ENCODE results near the gene TPX2. TPM values are rescaled to one million over a fixed set of nuclear protein-coding genes. Genes with fewer than 3 reads are reported as not detected.

The TPX2 gene
- total RNA-seq, 4 donors from 2014 or later = 3.2 to 15.7 (median 7.8) TPM

DNA sequence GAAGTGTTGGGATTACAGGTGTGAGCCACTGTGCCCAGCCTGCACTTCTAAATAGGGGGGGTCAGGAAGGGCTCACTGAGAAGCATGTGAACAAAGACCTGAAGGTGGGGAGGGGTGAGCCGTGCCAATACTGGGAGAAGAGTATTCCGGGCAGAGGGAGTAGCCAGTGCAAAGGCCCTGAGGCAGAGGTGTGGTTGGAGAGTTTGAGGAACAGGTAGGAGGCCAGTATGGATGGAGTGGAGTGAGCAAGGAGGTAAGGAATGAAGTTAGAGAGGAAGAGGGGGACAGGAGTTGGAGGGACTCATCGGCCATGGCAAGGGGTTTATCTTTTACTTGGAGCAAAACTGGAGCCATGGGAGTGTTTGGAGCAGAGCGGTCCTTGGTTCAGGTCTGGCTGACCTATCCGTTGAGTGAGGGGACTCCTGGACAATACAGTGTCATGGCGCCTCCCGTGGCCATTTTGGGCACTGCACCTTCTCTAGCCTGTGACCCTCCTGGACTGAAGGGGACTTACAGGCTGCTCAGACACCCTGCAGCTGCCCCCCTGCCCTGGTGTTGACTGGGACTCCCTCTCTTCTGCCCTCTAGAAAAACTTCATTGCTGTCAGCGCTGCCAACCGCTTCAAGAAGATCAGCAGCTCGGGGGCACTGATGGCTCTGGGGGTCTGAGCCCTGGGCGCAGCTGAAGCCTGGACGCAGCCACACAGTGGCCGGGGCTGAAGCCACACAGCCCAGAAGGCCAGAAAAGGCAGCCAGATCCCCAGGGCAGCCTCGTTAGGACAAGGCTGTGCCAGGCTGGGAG is 94.2 kb downstream of the TPX2 start:
- Histone ChIP-seq H3K27me3 (no peaks in the 10 kb centered on the region), H3K27ac (no peak overlapping the region), H3K4me3 (no peak overlapping the region), H3K36me3 (no peaks in the 10 kb centered on the region), H3K4me1 (peaks cover 0 to 13% (median 10%) of the 10 kb centered on the region in 4 donors), H3K9me3 (no peaks in the 10 kb centered on the region)
- in situ Hi-C loops (cut with MboI; ENCODE audit: low pct_ligation_motif_present in 1 of 4, low pct_unique_long_range_greater_than_20kb in 1 of 4, low sequenced_read_pairs in 3 of 4) (no loop called here), intact Hi-C loops (cut with DNase I; ENCODE audit: low total_unique reads) (no loop called here)
- 62% methylated on average over 3 to 14 of the region's 14 CpGs for WGBS, 2 donors (ENCODE audit: low coverage in 1 of 2)
- TF ChIP-seq POLR2A (IDR thresholded peaks at IDR 0.05) = no peak
- no peak for TF ChIP-seq POLR2AphosphoS5 (IDR thresholded peaks at IDR 0.05)
- TF ChIP-seq, protein P1, sequence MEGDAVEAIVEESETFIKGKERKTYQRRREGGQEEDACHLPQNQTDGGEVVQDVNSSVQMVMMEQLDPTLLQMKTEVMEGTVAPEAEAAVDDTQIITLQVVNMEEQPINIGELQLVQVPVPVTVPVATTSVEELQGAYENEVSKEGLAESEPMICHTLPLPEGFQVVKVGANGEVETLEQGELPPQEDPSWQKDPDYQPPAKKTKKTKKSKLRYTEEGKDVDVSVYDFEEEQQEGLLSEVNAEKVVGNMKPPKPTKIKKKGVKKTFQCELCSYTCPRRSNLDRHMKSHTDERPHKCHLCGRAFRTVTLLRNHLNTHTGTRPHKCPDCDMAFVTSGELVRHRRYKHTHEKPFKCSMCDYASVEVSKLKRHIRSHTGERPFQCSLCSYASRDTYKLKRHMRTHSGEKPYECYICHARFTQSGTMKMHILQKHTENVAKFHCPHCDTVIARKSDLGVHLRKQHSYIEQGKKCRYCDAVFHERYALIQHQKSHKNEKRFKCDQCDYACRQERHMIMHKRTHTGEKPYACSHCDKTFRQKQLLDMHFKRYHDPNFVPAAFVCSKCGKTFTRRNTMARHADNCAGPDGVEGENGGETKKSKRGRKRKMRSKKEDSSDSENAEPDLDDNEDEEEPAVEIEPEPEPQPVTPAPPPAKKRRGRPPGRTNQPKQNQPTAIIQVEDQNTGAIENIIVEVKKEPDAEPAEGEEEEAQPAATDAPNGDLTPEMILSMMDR (IDR thresholded peaks at IDR 0.05) = peak; percentile 47 to 81 (median 74)
- no peak for TF ChIP-seq EP300 (IDR thresholded peaks at IDR 0.05; ENCODE audit: low read depth)
- peak; percentile 60 for DNase-seq

DNA sequence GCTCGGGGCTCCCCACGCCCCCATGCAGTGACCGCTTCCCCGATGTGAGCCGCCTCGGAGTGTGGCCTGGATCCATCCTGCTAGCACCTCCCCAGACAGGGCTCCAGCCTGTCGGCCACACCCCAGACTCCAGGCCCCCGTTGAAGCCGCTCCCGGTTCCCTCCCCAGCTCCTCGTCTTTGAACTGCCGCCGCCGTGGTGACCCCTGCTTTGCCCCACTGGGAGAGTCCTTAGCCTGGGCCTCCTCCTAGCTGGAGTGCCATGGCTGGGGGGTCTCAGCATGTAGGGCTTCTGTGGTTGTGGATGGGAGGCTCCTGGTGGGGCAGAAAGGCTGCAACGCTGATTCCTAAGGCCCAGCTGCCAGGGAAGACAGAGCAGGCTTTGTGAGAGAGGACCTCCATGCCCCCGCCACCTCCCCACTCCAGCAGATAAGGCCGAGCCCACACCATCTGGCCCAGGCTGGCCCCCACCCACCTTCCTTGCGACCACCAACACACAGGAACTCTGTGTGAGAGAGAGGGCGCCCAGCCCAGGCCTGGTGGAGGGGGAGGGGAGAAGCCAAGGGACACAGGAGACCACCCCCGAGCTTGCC is 94.9 kb downstream of the TPX2 start:
- Histone ChIP-seq H3K4me3 (no peak overlapping the region), H3K9me3 (no peaks in the 10 kb centered on the region), H3K27ac (no peak overlapping the region), H3K4me1 (peaks cover 0 to 13% (median 10%) of the 10 kb centered on the region in 4 donors), H3K27me3 (no peaks in the 10 kb centered on the region), H3K36me3 (no peaks in the 10 kb centered on the region)
- TF ChIP-seq, protein P1 (IDR thresholded peaks at IDR 0.05) = no peak
- no peak for TF ChIP-seq POLR2AphosphoS5 (IDR thresholded peaks at IDR 0.05)
- TF ChIP-seq POLR2A (IDR thresholded peaks at IDR 0.05) = no peak
- no peak for TF ChIP-seq EP300 (IDR thresholded peaks at IDR 0.05; ENCODE audit: low read depth)
- WGBS, 2 donors (ENCODE audit: low coverage in 1 of 2) = 63% methylated on average over 20 of the region's 20 CpGs; no CpG with 5 or more reads in 1 of the 2 donors
- DNase-seq = no peak
- intact Hi-C loops (cut with DNase I; ENCODE audit: low total_unique reads) (no loop called here), in situ Hi-C loops (cut with MboI; ENCODE audit: low pct_ligation_motif_present in 1 of 4, low pct_unique_long_range_greater_than_20kb in 1 of 4, low sequenced_read_pairs in 3 of 4) (no loop called here)

DNA sequence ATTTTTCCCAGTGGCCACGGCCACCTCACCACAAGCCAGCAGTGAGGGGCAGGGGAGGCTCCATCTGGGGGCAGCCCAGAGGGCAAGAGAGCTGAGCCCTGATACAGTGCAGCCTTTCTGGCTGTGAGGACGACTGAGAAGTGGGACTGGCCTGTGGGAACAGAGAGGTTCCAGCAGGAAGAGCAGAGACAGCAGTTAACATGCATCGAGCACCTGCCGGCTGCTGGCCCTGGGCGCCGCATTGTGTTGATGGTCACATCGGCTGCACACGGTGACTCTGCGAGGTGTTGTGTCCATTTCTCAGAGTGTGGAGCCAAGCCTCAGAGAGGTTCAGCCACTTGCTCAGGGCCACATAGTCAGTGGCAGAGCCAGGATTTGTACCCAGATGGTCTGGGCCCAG is 96.5 kb downstream of the TPX2 start:
- WGBS, 2 donors (ENCODE audit: low coverage in 1 of 2) = 90% methylated on average over 6 of the region's 9 CpGs; no CpG with 5 or more reads in 1 of the 2 donors
- no peak for DNase-seq
- Histone ChIP-seq H3K4me3 (no peak overlapping the region), H3K4me1 (peaks cover 0 to 13% (median 10%) of the 10 kb centered on the region in 4 donors), H3K9me3 (no peaks in the 10 kb centered on the region), H3K27ac (peak overlapping the region in 1 of 4 donors; percentile 24), H3K27me3 (no peaks in the 10 kb centered on the region), H3K36me3 (no peaks in the 10 kb centered on the region)
- intact Hi-C loops (cut with DNase I; ENCODE audit: low total_unique reads) (no loop called here), in situ Hi-C loops (cut with MboI; ENCODE audit: low pct_ligation_motif_present in 1 of 4, low pct_unique_long_range_greater_than_20kb in 1 of 4, low sequenced_read_pairs in 3 of 4) (no loop called here)
- TF ChIP-seq POLR2AphosphoS5 (IDR thresholded peaks at IDR 0.05) (no peak), POLR2A (IDR thresholded peaks at IDR 0.05) (no peak), EP300 (IDR thresholded peaks at IDR 0.05; ENCODE audit: low read depth) (no peak)
- TF ChIP-seq, protein P1 (IDR thresholded peaks at IDR 0.05) = no peak

DNA sequence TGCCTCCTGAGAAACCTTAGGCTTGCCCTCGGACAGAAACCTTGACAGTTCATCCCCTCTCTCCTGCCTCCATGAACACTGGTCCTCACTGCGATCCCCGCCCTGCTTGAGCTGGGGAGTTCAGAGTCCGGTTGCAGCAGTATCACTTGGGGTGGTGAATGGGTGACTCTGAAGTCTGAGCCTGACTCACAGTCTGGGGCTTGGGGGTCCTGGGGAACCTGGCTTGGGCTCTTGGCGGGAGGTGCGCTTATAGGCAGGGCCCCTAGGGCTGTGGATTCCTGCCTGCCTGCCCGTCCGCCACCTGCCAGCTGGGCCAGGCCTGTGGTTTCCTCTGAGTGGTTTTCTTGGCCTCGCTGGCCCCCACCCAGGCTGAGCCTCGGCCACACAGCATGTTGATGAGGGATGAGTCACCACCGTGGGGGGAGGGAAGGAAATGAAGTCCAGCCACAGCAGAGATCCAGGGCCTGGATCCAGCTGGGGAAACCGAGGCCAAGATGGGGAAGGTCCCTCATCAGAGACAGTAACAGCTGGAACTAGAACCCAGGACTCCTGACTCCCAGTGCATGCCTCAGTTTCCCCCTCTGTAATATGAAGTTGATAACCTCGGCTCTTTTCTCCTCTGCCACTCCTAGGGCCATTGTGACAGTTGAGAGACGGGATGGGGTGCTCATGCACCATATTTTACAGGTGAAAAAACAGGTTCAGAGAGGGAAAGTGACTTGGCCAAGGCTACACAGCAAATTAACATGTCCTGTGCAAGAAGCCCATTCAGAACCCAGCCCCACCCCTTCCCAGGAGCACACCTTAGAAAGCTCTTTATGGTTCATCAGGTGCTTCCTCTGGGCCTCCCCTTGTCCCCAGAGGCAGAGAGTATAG is 97.1 kb downstream of the TPX2 start:
- intact Hi-C loops (cut with DNase I; ENCODE audit: low total_unique reads) (no loop called here), in situ Hi-C loops (cut with MboI; ENCODE audit: low pct_ligation_motif_present in 1 of 4, low pct_unique_long_range_greater_than_20kb in 1 of 4, low sequenced_read_pairs in 3 of 4) (no loop called here)
- Histone ChIP-seq H3K36me3 (no peaks in the 10 kb centered on the region), H3K27me3 (no peaks in the 10 kb centered on the region), H3K4me1 (peaks cover 0 to 13% (median 10%) of the 10 kb centered on the region in 4 donors), H3K9me3 (no peaks in the 10 kb centered on the region), H3K27ac (peak overlapping the region in 1 of 4 donors; percentile 24), H3K4me3 (no peak overlapping the region)
- DNase-seq = peak; percentile 71
- no peak for TF ChIP-seq POLR2A (IDR thresholded peaks at IDR 0.05)
- TF ChIP-seq, protein P1 (IDR thresholded peaks at IDR 0.05) = no peak
- TF ChIP-seq POLR2AphosphoS5 (IDR thresholded peaks at IDR 0.05) = peak in 2 of 3 donors; percentile 17 to 20
- TF ChIP-seq EP300 (IDR thresholded peaks at IDR 0.05; ENCODE audit: low read depth) = no peak
- WGBS, 2 donors (ENCODE audit: low coverage in 1 of 2) = 38 to 74% methylated on average over 2 to 13 of the region's 14 CpGs
